ENCODE measurements around the gene CIC. TPM values are rescaled to one million over a fixed set of nuclear protein-coding genes. Genes with fewer than 3 reads are reported as not detected.

CIC gene
- total and polyA plus RNA-seq, 9 of the 15 experiments (the other 6 are each of a cell fraction or from before 2014, with no cell fraction given): 0.07 to 44.7 (median 8.6) TPM

DNA sequence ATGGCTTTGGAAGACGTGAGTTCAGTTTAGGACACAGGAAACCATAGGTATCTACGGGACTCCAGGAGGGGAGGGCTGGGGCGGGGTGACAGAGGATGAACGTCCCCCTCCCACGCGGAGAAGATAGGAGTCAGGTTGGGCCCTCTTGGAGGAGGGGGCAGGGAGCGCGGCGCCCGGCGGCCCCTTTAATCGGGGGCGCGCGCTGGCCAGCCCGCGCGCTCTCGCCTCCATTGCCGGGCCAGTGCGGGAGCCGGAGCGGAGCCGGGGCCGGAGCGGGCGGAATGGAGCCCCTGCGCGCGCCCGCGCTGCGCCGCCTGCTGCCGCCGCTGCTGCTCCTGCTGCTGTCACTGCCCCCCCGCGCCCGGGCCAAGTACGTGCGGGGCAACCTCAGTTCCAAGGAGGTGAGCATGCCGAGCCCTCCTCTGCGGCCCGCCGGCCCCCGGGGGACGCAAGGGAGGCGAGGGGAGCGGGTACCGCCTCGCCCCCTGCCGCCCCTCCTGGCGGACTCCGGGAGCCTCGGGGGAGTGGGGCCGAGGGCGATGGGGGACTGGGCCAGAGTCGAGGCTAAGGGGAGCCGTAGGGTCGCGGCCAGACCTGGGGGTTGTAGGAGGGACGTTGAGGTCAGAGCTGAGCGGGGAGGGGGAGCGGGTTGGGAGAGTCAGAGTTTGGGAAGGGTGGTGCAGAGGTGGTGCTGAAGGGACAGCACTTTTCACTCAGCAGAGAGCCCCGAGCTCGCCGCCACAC, 44.2 kb downstream of the CIC start, which contains the start of gene TMEM145 (continued):
- no peak for TF ChIP-seq ASH1L (IDR thresholded peaks at IDR 0.05; ENCODE audit: borderline replicate concordance, low read depth, partially characterized antibody)
- TF ChIP-seq, protein P1, sequence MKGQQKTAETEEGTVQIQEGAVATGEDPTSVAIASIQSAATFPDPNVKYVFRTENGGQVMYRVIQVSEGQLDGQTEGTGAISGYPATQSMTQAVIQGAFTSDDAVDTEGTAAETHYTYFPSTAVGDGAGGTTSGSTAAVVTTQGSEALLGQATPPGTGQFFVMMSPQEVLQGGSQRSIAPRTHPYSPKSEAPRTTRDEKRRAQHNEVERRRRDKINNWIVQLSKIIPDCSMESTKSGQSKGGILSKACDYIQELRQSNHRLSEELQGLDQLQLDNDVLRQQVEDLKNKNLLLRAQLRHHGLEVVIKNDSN (CRISPR knock-in tag; IDR thresholded peaks at IDR 0.05): no peak
- no peak for TF ChIP-seq KLF1 (tag; IDR thresholded peaks at IDR 0.05)
- TF ChIP-seq SMAD1 (IDR thresholded peaks at IDR 0.05; ENCODE audit: low read depth, low read length, partially characterized antibody): no peak
- TF ChIP-seq, protein P2, sequence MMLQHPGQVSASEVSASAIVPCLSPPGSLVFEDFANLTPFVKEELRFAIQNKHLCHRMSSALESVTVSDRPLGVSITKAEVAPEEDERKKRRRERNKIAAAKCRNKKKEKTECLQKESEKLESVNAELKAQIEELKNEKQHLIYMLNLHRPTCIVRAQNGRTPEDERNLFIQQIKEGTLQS (IDR thresholded peaks at IDR 0.05): no peak
- TF ChIP-seq, protein P2 (CRISPR knock-in tag; conservative IDR thresholded peaks at IDR 0.05): no peak
- TF ChIP-seq KHSRP (IDR thresholded peaks at IDR 0.05): no peak
- TF ChIP-seq, protein P3, sequence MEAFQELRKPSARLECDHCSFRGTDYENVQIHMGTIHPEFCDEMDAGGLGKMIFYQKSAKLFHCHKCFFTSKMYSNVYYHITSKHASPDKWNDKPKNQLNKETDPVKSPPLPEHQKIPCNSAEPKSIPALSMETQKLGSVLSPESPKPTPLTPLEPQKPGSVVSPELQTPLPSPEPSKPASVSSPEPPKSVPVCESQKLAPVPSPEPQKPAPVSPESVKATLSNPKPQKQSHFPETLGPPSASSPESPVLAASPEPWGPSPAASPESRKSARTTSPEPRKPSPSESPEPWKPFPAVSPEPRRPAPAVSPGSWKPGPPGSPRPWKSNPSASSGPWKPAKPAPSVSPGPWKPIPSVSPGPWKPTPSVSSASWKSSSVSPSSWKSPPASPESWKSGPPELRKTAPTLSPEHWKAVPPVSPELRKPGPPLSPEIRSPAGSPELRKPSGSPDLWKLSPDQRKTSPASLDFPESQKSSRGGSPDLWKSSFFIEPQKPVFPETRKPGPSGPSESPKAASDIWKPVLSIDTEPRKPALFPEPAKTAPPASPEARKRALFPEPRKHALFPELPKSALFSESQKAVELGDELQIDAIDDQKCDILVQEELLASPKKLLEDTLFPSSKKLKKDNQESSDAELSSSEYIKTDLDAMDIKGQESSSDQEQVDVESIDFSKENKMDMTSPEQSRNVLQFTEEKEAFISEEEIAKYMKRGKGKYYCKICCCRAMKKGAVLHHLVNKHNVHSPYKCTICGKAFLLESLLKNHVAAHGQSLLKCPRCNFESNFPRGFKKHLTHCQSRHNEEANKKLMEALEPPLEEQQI (IDR thresholded peaks at IDR 0.05): no peak
- 0 out of 2 replicates have a peak, but pooled peaks have one; percentile 48 for TF ChIP-seq XRCC5 (IDR thresholded peaks at IDR 0.05; ENCODE audit: low read depth, low read length)
- no peak for TF ChIP-seq CEBPG (CRISPR knock-in tag; IDR thresholded peaks at IDR 0.05)
- no peak for TF ChIP-seq CEBPG (tag; conservative IDR thresholded peaks at IDR 0.05 in 1 of 2, IDR thresholded peaks at IDR 0.05 in 1 of 2)
- no peak for TF ChIP-seq FOSL1 (tag; conservative IDR thresholded peaks at IDR 0.05)
- peak; percentile 35; the same call in 1 of the 2 replicates for TF ChIP-seq ATF7 (IDR thresholded peaks at IDR 0.05)
- TF ChIP-seq ETS1 (conservative IDR thresholded peaks at IDR 0.05; ENCODE audit: control insufficient read depth, low read depth, low read length): peak; percentile 70; the same call in 1 of the 2 replicates
- no peak for TF ChIP-seq POLR2H (tag; IDR thresholded peaks at IDR 0.05; ENCODE audit: low read depth)
- no peak; the same call in 1 of the 2 replicates for TF ChIP-seq ZBTB1 (CRISPR knock-in tag; IDR thresholded peaks at IDR 0.05; ENCODE audit: borderline replicate concordance, low read depth)
- no peak for TF ChIP-seq MLX (CRISPR knock-in tag; conservative IDR thresholded peaks at IDR 0.05)
- no peak for TF ChIP-seq BACH1 (tag; IDR thresholded peaks at IDR 0.05)
- TF ChIP-seq ZNF124 (CRISPR knock-in tag; IDR thresholded peaks at IDR 0.05): no peak
- TF ChIP-seq ZNF584 (CRISPR knock-in tag; IDR thresholded peaks at IDR 0.05; ENCODE audit: low read depth): peak; percentile 68
- no peak for TF ChIP-seq ZNF347 (CRISPR knock-in tag; IDR thresholded peaks at IDR 0.05; ENCODE audit: low read depth)
- TF ChIP-seq ESRRA (IDR thresholded peaks at IDR 0.05; ENCODE audit: borderline replicate concordance, low read depth): no peak
